CD4-positive, alpha-beta T cell treated with Interleukin-15 for 1 hour (primary cell): Measurements from ENCODE around the gene PLCL1.

ENCODE experiments used
- DNase-seq: peaks from one replicate; pipeline ENCODE4 v3.0.0-alpha.2; 2020

PLCL1 gene

GRCh38 chr2:197929886-197930227 lies 125.5 kb downstream of the PLCL1 start:
- no peak for DNase-seq

- no peak for DNase-seq
These were observed 126.3 kb downstream of the PLCL1 start for GRCh38 chr2:197930570-197931278.

- DNase-seq: no peak
These were observed 127.4 kb downstream of the PLCL1 start for GRCh38 chr2:197931661-197932312.

- no peak for DNase-seq
These were observed 128.0 kb downstream of the PLCL1 start for GRCh38 chr2:197932374-197932773.

- no peak for DNase-seq
These were observed 130.0 kb downstream of the PLCL1 start for GRCh38 chr2:197934261-197934933.

- DNase-seq: no peak
These were observed 130.5 kb downstream of the PLCL1 start for GRCh38 chr2:197934934-197935289.

GRCh38 chr2:197937814-197938213 lies 133.4 kb downstream of the PLCL1 start:
- no peak for DNase-seq

- DNase-seq: no peak
These were observed 134.2 kb downstream of the PLCL1 start for GRCh38 chr2:197938555-197938954.

GRCh38 chr2:197939787-197940186 lies 135.4 kb downstream of the PLCL1 start:
- no peak for DNase-seq

GRCh38 chr2:197940382-197940781 lies 136.0 kb downstream of the PLCL1 start:
- DNase-seq: no peak

- DNase-seq: no peak
These were observed 137.3 kb downstream of the PLCL1 start for GRCh38 chr2:197941715-197942114.

- DNase-seq: no peak
These were observed 139.3 kb downstream of the PLCL1 start for GRCh38 chr2:197943731-197944130.

GRCh38 chr2:197944416-197945096 lies 140.2 kb downstream of the PLCL1 start:
- no peak for DNase-seq

- no peak for DNase-seq
These were observed 142.2 kb downstream of the PLCL1 start for GRCh38 chr2:197946562-197946961.

- no peak for DNase-seq
These were observed 142.9 kb downstream of the PLCL1 start for GRCh38 chr2:197947219-197947757.

GRCh38 chr2:197949224-197949623 lies 144.8 kb downstream of the PLCL1 start:
- no peak for DNase-seq

GRCh38 chr2:197950006-197950405 lies 145.6 kb downstream of the PLCL1 start:
- no peak for DNase-seq

- no peak for DNase-seq
These were observed 146.3 kb downstream of the PLCL1 start for GRCh38 chr2:197950724-197951123.

GRCh38 chr2:197952540-197953202 lies 148.3 kb downstream of the PLCL1 start:
- no peak for DNase-seq

- no peak for DNase-seq
These were observed 149.9 kb downstream of the PLCL1 start for GRCh38 chr2:197954328-197954727.

GRCh38 chr2:197958592-197959150 lies 154.3 kb downstream of the PLCL1 start:
- no peak for DNase-seq

GRCh38 chr2:197959383-197959782 lies 155.0 kb downstream of the PLCL1 start:
- DNase-seq: no peak

GRCh38 chr2:197960786-197961185 lies 156.4 kb downstream of the PLCL1 start:
- DNase-seq: no peak
